ENCODE results near the gene ZDHHC9.

Gene ZDHHC9

GRCh38 chrX:129842510-129843208 lies 1.0 kb downstream of the ZDHHC9 start:
- no peak for TF ChIP-seq MAX (IDR thresholded peaks at IDR 0.05)

GRCh38 chrX:129840344-129840743 lies 3.3 kb downstream of the ZDHHC9 start:
- TF ChIP-seq ZBTB7A (IDR thresholded peaks at IDR 0.05; ENCODE audit: low read depth) (no peak), REST (IDR thresholded peaks at IDR 0.05; ENCODE audit: low read depth) (no peak), TAF1 (IDR thresholded peaks at IDR 0.05; ENCODE audit: low read depth) (no peak), CEBPB (IDR thresholded peaks at IDR 0.05) (no peak), TCF12 (IDR thresholded peaks at IDR 0.05; ENCODE audit: low read depth) (no peak), FOXM1 (IDR thresholded peaks at IDR 0.05; ENCODE audit: borderline replicate concordance, low read depth) (no peak), TEAD4 (IDR thresholded peaks at IDR 0.05) (no peak), EP300 (IDR thresholded peaks at IDR 0.05; ENCODE audit: borderline replicate concordance) (no peak), MAX (IDR thresholded peaks at IDR 0.05) (no peak), YY1 (IDR thresholded peaks at IDR 0.05; ENCODE audit: low read depth) (no peak), NFIC (IDR thresholded peaks at IDR 0.05) (no peak), USF1 (IDR thresholded peaks at IDR 0.05) (no peak), CREB1 (IDR thresholded peaks at IDR 0.05; ENCODE audit: low read depth) (no peak)

- TF ChIP-seq EGR1 (IDR thresholded peaks at IDR 0.05) (no peak), ZBTB7A (IDR thresholded peaks at IDR 0.05; ENCODE audit: low read depth) (no peak), USF1 (IDR thresholded peaks at IDR 0.05) (no peak), NFIC (IDR thresholded peaks at IDR 0.05) (no peak), TAF1 (IDR thresholded peaks at IDR 0.05; ENCODE audit: low read depth) (no peak), TCF12 (IDR thresholded peaks at IDR 0.05; ENCODE audit: low read depth) (no peak), YY1 (IDR thresholded peaks at IDR 0.05; ENCODE audit: low read depth) (no peak), REST (IDR thresholded peaks at IDR 0.05; ENCODE audit: low read depth) (no peak), TEAD4 (IDR thresholded peaks at IDR 0.05) (no peak), CREB1 (IDR thresholded peaks at IDR 0.05; ENCODE audit: low read depth) (no peak), FOXM1 (IDR thresholded peaks at IDR 0.05; ENCODE audit: borderline replicate concordance, low read depth) (no peak), EP300 (IDR thresholded peaks at IDR 0.05; ENCODE audit: borderline replicate concordance) (no peak), CEBPB (IDR thresholded peaks at IDR 0.05) (no peak), RAD21 (IDR thresholded peaks at IDR 0.05; ENCODE audit: low read depth) (no peak), MAX (IDR thresholded peaks at IDR 0.05) (no peak)
These were observed 6.9 kb downstream of the ZDHHC9 start for GRCh38 chrX:129836827-129837226.

- no peak for TF ChIP-seq TCF12 (IDR thresholded peaks at IDR 0.05; ENCODE audit: low read depth)
- TF ChIP-seq TEAD4 (IDR thresholded peaks at IDR 0.05) = no peak
- no peak for TF ChIP-seq RAD21 (IDR thresholded peaks at IDR 0.05; ENCODE audit: low read depth)
- TF ChIP-seq MAX (IDR thresholded peaks at IDR 0.05) = no peak
- TF ChIP-seq YY1 (IDR thresholded peaks at IDR 0.05; ENCODE audit: low read depth) = no peak
- TF ChIP-seq REST (IDR thresholded peaks at IDR 0.05; ENCODE audit: low read depth) = no peak
- no peak for TF ChIP-seq NFIC (IDR thresholded peaks at IDR 0.05)
- no peak for TF ChIP-seq EP300 (IDR thresholded peaks at IDR 0.05; ENCODE audit: borderline replicate concordance)
- TF ChIP-seq CREB1 (IDR thresholded peaks at IDR 0.05; ENCODE audit: low read depth) = no peak
- no peak for TF ChIP-seq EGR1 (IDR thresholded peaks at IDR 0.05)
- TF ChIP-seq CEBPB (IDR thresholded peaks at IDR 0.05) = no peak
- no peak for TF ChIP-seq FOXM1 (IDR thresholded peaks at IDR 0.05; ENCODE audit: borderline replicate concordance, low read depth)
- TF ChIP-seq USF1 (IDR thresholded peaks at IDR 0.05) = no peak
- no peak for TF ChIP-seq TAF1 (IDR thresholded peaks at IDR 0.05; ENCODE audit: low read depth)
- TF ChIP-seq ZBTB7A (IDR thresholded peaks at IDR 0.05; ENCODE audit: low read depth) = no peak
These were observed 10.3 kb downstream of the ZDHHC9 start for GRCh38 chrX:129833153-129833990.

Data from Ishikawa (cell line).